CD8-positive, alpha-beta memory T cell (primary cell): ENCODE data around the gene BACE2. TPM values are rescaled to one million over a fixed set of nuclear protein-coding genes. Genes with fewer than 3 reads are reported as not detected.
A peak's percentile ranks its signal among the peaks of the same experiment; 100 is the strongest.
"Not testable (repeated sequence)": the region's sequence is repeated elsewhere in the genome, so short reads cannot be mapped to it uniquely, and the experiment has no call there.

Experiments
- CTCF ChIA-PET: fragments of 350-600 bp; sonication (Branson Sonifier 250); formaldehyde crosslinking; loops from one replicate; lab custom pipeline; 2021; ENCODE audit warnings: antibody characterized with exemption; lab: Charles Lee
- POLR2A ChIA-PET: fragments of 350-600 bp; sonication (Branson Sonifier 250); formaldehyde crosslinking; loops from one replicate; lab custom pipeline; 2021; ENCODE audit warnings: antibody characterized with exemption; lab: Charles Lee
- DNase-seq, 5 donors: peaks; one replicate each; pipeline versions ENCODE4 v3.0.0 to v3.0.0-alpha.2; 2020 to 2022; ENCODE audit warnings: mixed read lengths in 1 of 5
- H3K27ac ChIP-seq: one replicate; pipeline ENCODE4 v1.7.0; 2013; ENCODE audit warnings: low read depth, mild to moderate bottlenecking, low read length, moderate library complexity
- H3K27me3 ChIP-seq: 2 replicates; pipeline ENCODE4 v1.7.0; 2013; ENCODE audit warnings: low read length, mild to moderate bottlenecking; ENCODE audit not compliant: insufficient read depth, poor library complexity, severe bottlenecking
- H3K36me3 ChIP-seq: 2 replicates; pipeline ENCODE4 v1.7.0; 2013; ENCODE audit warnings: mild to moderate bottlenecking, low read length, moderate library complexity; ENCODE audit not compliant: insufficient read depth
- H3K4me1 ChIP-seq: 2 replicates; pipeline ENCODE4 v1.7.0; 2013; ENCODE audit warnings: mild to moderate bottlenecking, low read length, moderate library complexity; ENCODE audit not compliant: insufficient read depth
- H3K4me3 ChIP-seq: 2 replicates; pipeline ENCODE4 v1.7.0; 2013; ENCODE audit warnings: mild to moderate bottlenecking, low read length
- H3K9me3 ChIP-seq: 2 replicates; pipeline ENCODE4 v1.7.0; 2013; ENCODE audit warnings: mild to moderate bottlenecking, low read length
- H3K27ac Mint-ChIP-seq, 8 donors: one replicate each; pipeline ENCODE4 v1.8.0; 2020 to 2021; ENCODE audit warnings: mixed read lengths in 8 of 8, mild to moderate bottlenecking in 6 of 8, inconsistent platforms in 3 of 8, moderate library complexity in 3 of 8
- H3K27me3 Mint-ChIP-seq, 2 donors: one replicate each; pipeline ENCODE4 v1.8.0; 2020 to 2021; ENCODE audit warnings: mixed read lengths in 2 of 2, mild to moderate bottlenecking in 1 of 2, moderate library complexity in 1 of 2
- H3K36me3 Mint-ChIP-seq, 3 donors: one replicate each; pipeline ENCODE4 v1.8.0; 2020 to 2021; ENCODE audit warnings: mixed read lengths in 3 of 3, inconsistent platforms in 1 of 3, mild to moderate bottlenecking in 1 of 3
- H3K4me1 Mint-ChIP-seq, 3 donors: one replicate each; pipeline ENCODE4 v1.8.0; 2020 to 2021; ENCODE audit warnings: mixed read lengths in 3 of 3, inconsistent platforms in 1 of 3, mild to moderate bottlenecking in 1 of 3
- H3K4me3 Mint-ChIP-seq, 7 donors: one replicate each; pipeline ENCODE4 v1.8.0; 2020 to 2021; ENCODE audit warnings: mixed read lengths in 7 of 7, mild to moderate bottlenecking in 6 of 7, moderate library complexity in 4 of 7, inconsistent platforms in 2 of 7
- H3K9me3 Mint-ChIP-seq, 5 donors: one replicate each; pipeline ENCODE4 v1.8.0; 2020 to 2022; ENCODE audit warnings: mixed read lengths in 5 of 5, mild to moderate bottlenecking in 3 of 5, moderate library complexity in 2 of 5, inconsistent platforms in 1 of 5
- polyA plus RNA-seq: library from polyadenylated mRNA; unstranded; fragments of 300-500 nt; fragmentation: Illumina TruSeq; gene quantifications from one replicate; pipeline ENCODE4 v1.2.3, GENCODE V29; 2021
- total RNA-seq, 2 experiments: library from RNA; stranded (reverse); gene quantifications; one replicate each; pipeline ENCODE4 v1.2.3, GENCODE V29; 2021

The BACE2 gene
- total and polyA plus RNA-seq, 3 experiments from 2014 or later: 0.44 to 1.1 (median 0.58) TPM

DNA sequence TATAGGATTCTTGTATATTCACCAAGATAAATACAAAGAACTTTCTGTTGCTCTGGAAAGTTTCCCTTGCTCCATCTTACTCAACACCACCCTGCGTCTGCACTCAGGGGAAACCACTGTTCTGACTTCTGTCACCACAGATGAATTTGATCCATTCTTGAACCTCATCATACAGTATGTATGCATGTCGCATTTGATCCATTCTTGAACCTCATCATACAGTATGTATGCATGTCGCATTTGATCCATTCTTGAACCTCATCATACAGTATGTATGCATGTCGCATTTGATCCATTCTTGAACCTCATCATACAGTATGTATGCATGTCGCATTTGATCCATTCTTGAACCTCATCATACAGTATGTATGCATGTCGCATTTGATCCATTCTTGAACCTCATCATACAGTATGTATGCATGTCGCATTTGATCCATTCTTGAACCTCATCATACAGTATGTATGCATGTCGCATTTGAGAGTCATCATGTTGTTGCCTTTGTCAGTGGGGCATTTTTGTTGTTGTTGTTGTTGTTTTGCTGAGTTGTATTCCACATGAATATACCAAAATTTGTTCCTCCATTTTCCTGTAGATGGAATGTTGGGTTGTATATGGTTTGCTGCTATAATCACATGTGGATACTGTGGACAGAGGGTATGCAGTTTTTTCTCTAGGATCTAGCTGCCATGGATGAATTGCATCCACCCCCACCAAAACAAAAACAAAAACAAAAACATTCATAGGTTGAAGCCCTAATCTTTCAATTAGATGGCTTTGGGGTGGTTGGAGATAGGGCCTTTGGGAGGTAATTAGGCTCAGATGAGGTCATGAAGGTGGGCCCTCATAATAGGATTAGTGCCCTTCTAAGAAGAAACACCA is 145.6 kb downstream of the BACE2 start:
- CTCF ChIA-PET, H3K4me3 Mint-ChIP-seq, H3K4me1 ChIP-seq, POLR2A ChIA-PET, H3K9me3 Mint-ChIP-seq, H3K4me1 Mint-ChIP-seq, H3K36me3 Mint-ChIP-seq, H3K9me3 ChIP-seq, H3K4me3 ChIP-seq, H3K27ac ChIP-seq, H3K36me3 ChIP-seq, DNase-seq, H3K27ac Mint-ChIP-seq: not testable (repeated sequence)
- peaks cover 17% of the 10 kb centered on the region for H3K27me3 ChIP-seq
- H3K27me3 Mint-ChIP-seq: peaks cover 18 to 54% of the 10 kb centered on the region in 2 donors

DNA sequence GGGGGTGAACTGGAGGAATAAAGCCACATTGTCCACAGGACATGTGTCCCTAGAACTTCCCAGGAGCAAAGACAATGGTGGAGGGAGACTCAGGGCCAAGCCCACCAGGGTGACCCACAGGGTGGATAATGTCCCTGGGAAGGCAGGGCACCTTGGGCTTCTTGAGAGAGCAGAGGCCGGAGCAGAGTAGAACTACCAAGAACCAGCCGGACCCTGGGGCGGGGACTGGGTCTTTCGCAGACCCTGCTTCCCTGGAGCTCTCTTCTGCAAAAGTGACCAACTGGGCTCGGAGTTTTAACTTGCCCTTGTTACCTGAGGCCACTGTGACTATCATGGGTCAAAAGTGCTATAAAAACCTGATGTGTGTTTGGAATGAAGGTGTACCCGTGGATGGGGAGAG is 147.8 kb downstream of the BACE2 start:
- H3K27ac ChIP-seq: no peak overlapping the region
- no peaks in the 10 kb centered on the region for H3K36me3 ChIP-seq
- no peaks in the 10 kb centered on the region for H3K9me3 ChIP-seq
- ChIA-PET CTCF (no interaction called here), POLR2A (no interaction called here)
- peaks cover 3 to 5% (median 3%) of the 10 kb centered on the region in 3 donors for H3K4me1 Mint-ChIP-seq
- H3K36me3 Mint-ChIP-seq: no peaks in the 10 kb centered on the region
- no peak overlapping the region for H3K27ac Mint-ChIP-seq
- H3K27me3 Mint-ChIP-seq: peaks cover 32 to 63% of the 10 kb centered on the region in 2 donors
- no peaks in the 10 kb centered on the region for H3K4me1 ChIP-seq
- no peak for DNase-seq
- no peak overlapping the region for H3K4me3 Mint-ChIP-seq
- no peak overlapping the region for H3K4me3 ChIP-seq
- H3K27me3 ChIP-seq: peaks cover 17% of the 10 kb centered on the region
- H3K9me3 Mint-ChIP-seq: peaks cover 0 to 2% (median 0%) of the 10 kb centered on the region in 5 donors

DNA sequence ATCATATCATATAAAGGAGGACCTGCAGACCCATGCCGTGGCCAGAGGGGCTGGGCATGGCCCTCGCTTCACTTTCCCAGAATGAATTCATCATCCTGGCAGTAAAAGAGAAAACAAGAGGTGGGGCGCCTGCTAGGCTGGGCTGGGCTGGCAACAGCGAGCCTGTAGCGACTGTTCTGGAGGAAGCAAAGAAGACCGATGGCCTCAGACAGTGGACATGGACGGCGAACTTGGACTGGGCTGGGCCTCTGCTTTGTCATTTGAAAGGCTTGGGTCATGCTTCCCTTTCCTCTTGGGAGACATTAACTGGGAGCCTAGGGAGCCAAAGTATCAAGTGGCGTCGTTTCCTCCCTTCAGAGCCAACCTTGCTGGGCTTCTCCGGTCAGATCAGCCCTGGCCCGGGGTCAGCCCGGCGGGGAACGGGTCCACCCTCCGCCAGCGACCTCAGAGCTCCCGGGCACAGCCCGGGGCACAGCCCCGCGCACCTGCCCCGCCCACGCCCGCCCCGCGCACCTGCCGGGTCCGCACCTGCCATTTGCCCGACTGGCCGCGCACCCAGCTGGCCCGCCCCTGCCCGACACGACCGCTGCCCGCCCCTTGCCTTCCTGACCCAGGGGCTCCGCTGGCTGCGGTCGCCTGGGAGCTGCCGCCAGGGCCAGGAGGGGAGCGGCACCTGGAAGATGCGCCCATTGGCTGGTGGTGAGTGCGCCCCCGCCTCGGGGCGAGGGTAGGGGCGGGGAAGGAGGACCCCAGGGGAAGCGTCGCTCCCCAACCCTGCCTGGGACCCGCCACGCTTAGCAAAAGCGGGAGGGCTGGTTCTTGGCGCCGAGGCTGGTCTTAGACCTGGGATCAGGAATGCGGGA is 148.5 kb downstream of the BACE2 start, which contains the start of gene FAM3B:
TSS of gene FAM3B (plus strand) at position 602 of the 863 bp plus-strand sequence. CDS start at position 681, 79 bp downstream.
- H3K27me3 Mint-ChIP-seq: peaks cover 33 to 67% of the 10 kb centered on the region in 2 donors
- Histone ChIP-seq H3K9me3 (no peaks in the 10 kb centered on the region), H3K4me1 (no peaks in the 10 kb centered on the region), H3K27ac (no peak within 1 kb of the TSS), H3K27me3 (peaks cover 17% of the 10 kb centered on the region), H3K36me3 (no peaks in the 10 kb centered on the region), H3K4me3 (no peak within 1 kb of the TSS)
- H3K36me3 Mint-ChIP-seq: no peaks in the 10 kb centered on the region
- H3K9me3 Mint-ChIP-seq: peaks cover 0 to 2% (median 0%) of the 10 kb centered on the region in 5 donors
- peaks cover 3 to 5% (median 4%) of the 10 kb centered on the region in 3 donors for H3K4me1 Mint-ChIP-seq
- DNase-seq: no peak
- H3K27ac Mint-ChIP-seq: no peak within 1 kb of the TSS
- H3K4me3 Mint-ChIP-seq: peak within 1 kb of the TSS in 1 of 7 donors; percentile 34
- ChIA-PET POLR2A (no interaction called here), CTCF (no interaction called here)

DNA sequence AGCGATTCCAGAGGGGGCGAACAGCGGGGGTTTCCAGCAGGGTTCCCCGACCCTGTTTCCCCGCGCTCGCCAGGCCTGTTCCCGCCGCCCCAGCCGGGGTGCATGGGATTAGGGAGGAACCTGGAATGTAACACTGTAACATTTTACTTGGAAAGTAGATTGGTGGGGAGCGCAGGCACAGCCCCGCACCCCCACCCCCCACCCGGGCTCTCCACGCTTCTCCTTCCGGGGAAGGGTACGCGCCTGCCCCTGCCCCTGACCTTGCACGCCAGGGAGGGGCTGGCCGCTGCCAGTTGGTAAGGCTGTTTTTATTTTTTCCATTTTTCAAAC is 149.1 kb downstream of the BACE2 start:
- Histone ChIP-seq H3K27me3 (peaks cover 17% of the 10 kb centered on the region), H3K4me1 (no peaks in the 10 kb centered on the region), H3K9me3 (no peaks in the 10 kb centered on the region), H3K4me3 (no peak overlapping the region), H3K36me3 (no peaks in the 10 kb centered on the region), H3K27ac (no peak overlapping the region)
- no peak overlapping the region for H3K4me3 Mint-ChIP-seq
- H3K4me1 Mint-ChIP-seq: peaks cover 3 to 6% (median 5%) of the 10 kb centered on the region in 3 donors
- no peaks in the 10 kb centered on the region for H3K36me3 Mint-ChIP-seq
- peaks cover 33 to 63% of the 10 kb centered on the region in 2 donors for H3K27me3 Mint-ChIP-seq
- DNase-seq: no peak
- H3K27ac Mint-ChIP-seq: no peak overlapping the region
- ChIA-PET CTCF (no interaction called here), POLR2A (no interaction called here)
- H3K9me3 Mint-ChIP-seq: peaks cover 0 to 2% (median 0%) of the 10 kb centered on the region in 5 donors

DNA sequence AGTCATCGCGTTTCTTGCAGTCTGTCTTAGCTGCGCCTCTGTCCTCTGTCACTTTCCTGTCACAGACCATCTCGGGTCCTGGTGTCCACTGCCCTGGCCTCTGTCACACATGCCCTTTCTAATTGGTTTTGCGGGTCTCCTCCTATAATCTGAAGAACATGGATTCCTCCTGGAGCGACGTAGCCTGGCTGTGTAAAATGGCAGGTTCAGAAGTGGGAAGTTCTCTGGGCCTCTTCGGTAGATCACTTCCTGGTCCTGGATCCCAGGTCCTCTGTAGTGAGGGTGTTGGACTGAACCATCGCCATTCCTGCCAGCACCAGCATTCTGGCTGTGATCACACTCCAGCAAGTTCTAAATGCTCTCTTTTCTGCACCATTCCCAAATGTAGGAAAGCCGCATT is 149.5 kb downstream of the BACE2 start:
- no peak overlapping the region for H3K27ac ChIP-seq
- no peak overlapping the region for H3K4me3 ChIP-seq
- ChIA-PET POLR2A (no interaction called here), CTCF (no interaction called here)
- no peak overlapping the region for H3K27ac Mint-ChIP-seq
- H3K4me1 ChIP-seq: no peaks in the 10 kb centered on the region
- H3K36me3 Mint-ChIP-seq: no peaks in the 10 kb centered on the region
- H3K27me3 Mint-ChIP-seq: peaks cover 33 to 63% of the 10 kb centered on the region in 2 donors
- H3K36me3 ChIP-seq: no peaks in the 10 kb centered on the region
- H3K4me1 Mint-ChIP-seq: peaks cover 3 to 6% (median 5%) of the 10 kb centered on the region in 3 donors
- DNase-seq: no peak
- H3K27me3 ChIP-seq: peaks cover 17% of the 10 kb centered on the region
- no peaks in the 10 kb centered on the region for H3K9me3 ChIP-seq
- peak overlapping the region in 1 of 7 donors; percentile 34 for H3K4me3 Mint-ChIP-seq
- H3K9me3 Mint-ChIP-seq: peaks cover 0 to 2% (median 0%) of the 10 kb centered on the region in 5 donors

DNA sequence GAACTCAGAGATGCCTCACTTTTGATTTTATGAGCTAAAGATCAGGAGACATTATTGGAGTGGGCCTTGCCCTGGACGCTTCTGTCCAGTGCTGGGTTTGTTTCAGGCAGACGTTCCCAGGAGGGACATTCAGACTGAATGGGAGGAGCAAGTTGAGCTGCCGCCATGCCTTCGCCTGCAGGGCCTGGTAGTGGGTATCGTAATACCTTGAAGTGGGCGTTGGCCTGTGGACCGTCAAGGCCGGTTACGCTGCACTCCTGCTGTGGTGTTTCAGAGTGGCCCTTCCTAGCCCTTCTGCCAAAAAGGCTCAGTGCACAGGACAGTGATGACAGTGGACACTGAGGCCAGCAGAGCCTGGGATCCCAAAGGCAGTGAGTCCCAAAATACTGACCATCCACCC is 150.3 kb downstream of the BACE2 start:
- no peaks in the 10 kb centered on the region for H3K36me3 Mint-ChIP-seq
- no peak overlapping the region for H3K4me3 Mint-ChIP-seq
- Histone ChIP-seq H3K27ac (no peak overlapping the region), H3K36me3 (no peaks in the 10 kb centered on the region), H3K4me3 (no peak overlapping the region), H3K9me3 (no peaks in the 10 kb centered on the region), H3K4me1 (no peaks in the 10 kb centered on the region), H3K27me3 (peaks cover 17% of the 10 kb centered on the region)
- H3K9me3 Mint-ChIP-seq: peaks cover 0 to 2% (median 0%) of the 10 kb centered on the region in 5 donors
- DNase-seq: no peak
- peaks cover 35 to 63% of the 10 kb centered on the region in 2 donors for H3K27me3 Mint-ChIP-seq
- no peak overlapping the region for H3K27ac Mint-ChIP-seq
- peaks cover 3 to 6% (median 5%) of the 10 kb centered on the region in 3 donors for H3K4me1 Mint-ChIP-seq
- POLR2A ChIA-PET: no interaction called here
- CTCF ChIA-PET: no interaction called here

DNA sequence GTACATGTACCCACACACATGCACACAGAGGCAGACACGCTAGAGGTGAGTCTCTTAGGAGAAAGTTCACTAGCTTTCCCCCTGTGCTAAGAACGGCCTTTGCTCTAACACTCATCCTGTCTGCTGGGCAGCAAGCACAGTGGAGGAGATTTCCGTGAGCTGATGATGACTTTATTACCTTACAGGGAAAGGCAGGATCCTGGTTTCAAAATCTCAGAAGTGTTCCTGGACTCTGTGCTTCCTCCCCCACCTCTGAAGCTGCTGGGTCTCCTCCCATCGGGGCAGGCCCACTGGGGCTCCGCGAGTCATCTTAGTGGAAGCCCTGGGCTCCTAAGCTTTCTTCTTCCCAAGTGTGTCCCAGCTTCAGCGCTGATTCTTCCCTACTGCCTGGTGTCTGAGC is 151.3 kb downstream of the BACE2 start:
- POLR2A ChIA-PET: no interaction called here
- H3K4me1 ChIP-seq: no peaks in the 10 kb centered on the region
- H3K9me3 ChIP-seq: no peaks in the 10 kb centered on the region
- Mint-ChIP-seq H3K27me3 (peaks cover 35 to 58% of the 10 kb centered on the region in 2 donors), H3K4me3 (no peak overlapping the region), H3K4me1 (peaks cover 3 to 6% (median 5%) of the 10 kb centered on the region in 3 donors), H3K36me3 (no peaks in the 10 kb centered on the region), H3K27ac (peak overlapping the region in 1 of 8 donors; percentile 84), H3K9me3 (peaks cover 0 to 2% (median 0%) of the 10 kb centered on the region in 5 donors)
- H3K36me3 ChIP-seq: no peaks in the 10 kb centered on the region
- no peak for DNase-seq
- H3K4me3 ChIP-seq: no peak overlapping the region
- peaks cover 17% of the 10 kb centered on the region for H3K27me3 ChIP-seq
- no peak overlapping the region for H3K27ac ChIP-seq
- CTCF ChIA-PET: no interaction called here
